Cardiac fibroblast (primary cell): ENCODE data around the gene SDF2L1.
"Not testable (repeated sequence)": the region's sequence is repeated elsewhere in the genome, so short reads cannot be mapped to it uniquely, and the experiment has no call there.

ENCODE experiments used
- DNase-seq, 2 donors: peaks; one replicate each; pipeline versions ENCODE4 v3.0.0 to v3.0.0-alpha.2; 2010; ENCODE audit warnings: low read depth in 2 of 2
- H3K4me3 ChIP-seq, 2 donors: replicated peaks in 1 of 2; 1 replicate in 1 of 2; 2 replicates in 1 of 2; pipeline ENCODE4 v1.5.1; 2011; ENCODE audit warnings: low read depth in 2 of 2, low read length in 2 of 2, mild to moderate bottlenecking in 2 of 2, moderate library complexity in 1 of 2
- TF ChIP-seq, protein P1 (sequence below): IDR thresholded peaks from one replicate; pipeline ENCODE4 v1.5.1; 2011; ENCODE audit warnings: low read depth, mild to moderate bottlenecking, low read length, inconsistent platforms

Gene SDF2L1, protein sequence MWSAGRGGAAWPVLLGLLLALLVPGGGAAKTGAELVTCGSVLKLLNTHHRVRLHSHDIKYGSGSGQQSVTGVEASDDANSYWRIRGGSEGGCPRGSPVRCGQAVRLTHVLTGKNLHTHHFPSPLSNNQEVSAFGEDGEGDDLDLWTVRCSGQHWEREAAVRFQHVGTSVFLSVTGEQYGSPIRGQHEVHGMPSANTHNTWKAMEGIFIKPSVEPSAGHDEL

DNA sequence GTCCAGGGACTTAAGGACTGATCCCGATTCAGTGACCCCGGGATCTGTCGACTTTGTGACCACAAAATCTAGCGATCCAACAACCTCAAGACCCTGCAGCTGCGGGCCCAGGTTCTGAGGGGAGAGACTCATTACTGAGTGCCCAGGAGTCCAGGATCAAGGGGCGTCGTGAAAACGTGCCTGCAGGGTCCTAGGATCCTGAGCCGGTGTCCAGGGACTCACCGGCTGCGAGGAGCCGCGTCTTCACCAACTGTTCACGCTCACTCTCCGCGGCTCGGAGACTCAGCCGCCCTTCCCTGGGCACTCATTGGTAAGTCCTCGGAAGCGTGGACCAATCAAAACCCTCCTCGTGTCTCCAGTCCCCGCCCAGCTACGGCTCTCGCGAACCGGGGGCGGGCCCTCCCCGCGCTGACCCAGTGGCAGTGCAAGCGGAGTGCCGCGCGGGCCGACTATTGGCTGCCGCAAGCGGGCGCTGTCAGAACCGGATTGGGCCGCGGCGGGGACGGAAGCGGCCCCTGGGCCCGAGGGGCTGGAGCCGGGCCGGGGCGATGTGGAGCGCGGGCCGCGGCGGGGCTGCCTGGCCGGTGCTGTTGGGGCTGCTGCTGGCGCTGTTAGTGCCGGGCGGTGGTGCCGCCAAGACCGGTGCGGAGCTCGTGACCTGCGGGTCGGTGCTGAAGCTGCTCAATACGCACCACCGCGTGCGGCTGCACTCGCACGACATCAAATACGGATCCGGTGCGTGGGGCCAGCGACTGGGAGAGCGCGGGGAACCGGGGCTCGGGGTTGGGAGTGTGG lies at the start of gene SDF2L1:
TSS of gene SDF2L1 (plus strand) at position 514 of the 795 bp plus-strand sequence. CDS start at position 549, 35 bp downstream.
- H3K4me3 ChIP-seq: peak within 1 kb of the TSS; percentile 86 to 88
- TF ChIP-seq, protein P1, sequence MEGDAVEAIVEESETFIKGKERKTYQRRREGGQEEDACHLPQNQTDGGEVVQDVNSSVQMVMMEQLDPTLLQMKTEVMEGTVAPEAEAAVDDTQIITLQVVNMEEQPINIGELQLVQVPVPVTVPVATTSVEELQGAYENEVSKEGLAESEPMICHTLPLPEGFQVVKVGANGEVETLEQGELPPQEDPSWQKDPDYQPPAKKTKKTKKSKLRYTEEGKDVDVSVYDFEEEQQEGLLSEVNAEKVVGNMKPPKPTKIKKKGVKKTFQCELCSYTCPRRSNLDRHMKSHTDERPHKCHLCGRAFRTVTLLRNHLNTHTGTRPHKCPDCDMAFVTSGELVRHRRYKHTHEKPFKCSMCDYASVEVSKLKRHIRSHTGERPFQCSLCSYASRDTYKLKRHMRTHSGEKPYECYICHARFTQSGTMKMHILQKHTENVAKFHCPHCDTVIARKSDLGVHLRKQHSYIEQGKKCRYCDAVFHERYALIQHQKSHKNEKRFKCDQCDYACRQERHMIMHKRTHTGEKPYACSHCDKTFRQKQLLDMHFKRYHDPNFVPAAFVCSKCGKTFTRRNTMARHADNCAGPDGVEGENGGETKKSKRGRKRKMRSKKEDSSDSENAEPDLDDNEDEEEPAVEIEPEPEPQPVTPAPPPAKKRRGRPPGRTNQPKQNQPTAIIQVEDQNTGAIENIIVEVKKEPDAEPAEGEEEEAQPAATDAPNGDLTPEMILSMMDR: no peak
- DNase-seq: peak; percentile 99

DNA sequence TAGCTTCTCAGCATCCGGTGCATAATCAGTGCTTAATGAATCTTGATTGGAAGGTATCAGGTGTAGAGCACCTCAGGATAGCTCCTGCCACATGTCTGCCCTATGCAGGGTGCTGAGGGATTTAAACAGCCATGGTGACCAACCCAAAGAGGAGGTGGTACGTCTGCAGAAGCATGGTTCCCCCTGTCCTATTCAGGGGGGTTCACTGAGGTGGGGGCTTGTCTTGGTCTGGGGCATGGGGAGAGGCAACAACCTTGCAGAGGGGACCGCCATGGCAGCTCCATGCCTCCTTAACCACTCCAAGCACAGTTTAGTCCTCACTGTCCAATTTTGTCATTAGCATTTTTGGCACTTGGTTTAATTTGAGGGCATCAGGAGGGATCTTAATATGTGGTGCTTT lies 49.7 kb upstream of the SDF2L1 start:
- no peak overlapping the region for H3K4me3 ChIP-seq
- TF ChIP-seq, protein P1: no peak
- no peak for DNase-seq

DNA sequence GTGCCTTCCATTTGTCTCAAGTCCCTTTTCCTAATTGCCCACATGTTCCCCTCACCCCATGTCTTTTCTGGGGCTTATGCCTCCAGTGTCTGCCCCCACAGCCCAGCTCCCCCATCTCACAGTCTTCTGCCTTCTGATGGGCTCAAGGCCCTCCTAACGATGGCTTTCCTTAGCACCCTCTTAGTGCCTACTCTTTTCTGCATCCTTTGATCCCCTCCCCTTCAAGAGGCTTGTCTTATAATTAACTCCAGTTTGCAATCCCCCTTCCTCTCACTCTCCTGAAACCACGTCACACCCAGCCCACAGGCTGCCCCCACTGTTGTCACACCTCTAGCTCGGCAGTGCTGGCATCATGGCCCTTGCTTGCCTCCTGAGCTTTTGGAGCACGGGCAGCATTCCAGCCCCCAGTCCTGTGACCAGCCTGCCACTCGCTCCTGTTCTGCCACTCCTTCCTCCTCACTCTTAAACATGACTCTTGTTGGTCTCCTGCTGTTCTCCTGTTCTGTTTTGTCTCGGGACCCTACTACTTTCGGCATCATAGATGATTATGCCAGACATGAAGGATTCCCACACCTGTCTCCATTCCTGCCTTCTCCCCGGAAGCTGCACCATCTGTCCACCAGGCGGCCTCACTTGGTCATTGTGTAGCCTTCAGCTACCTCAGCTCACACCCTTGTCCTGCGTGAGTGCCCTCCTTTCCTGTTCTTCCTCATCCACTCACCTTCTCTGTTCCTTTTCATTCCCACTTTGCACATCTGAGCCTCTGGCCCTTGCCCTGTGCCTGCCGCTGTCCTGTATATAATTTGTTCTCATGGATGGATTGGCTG lies 48.5 kb upstream of the SDF2L1 start:
- no peak overlapping the region for H3K4me3 ChIP-seq
- TF ChIP-seq, protein P1: peak; percentile 43
- no peak for DNase-seq

DNA sequence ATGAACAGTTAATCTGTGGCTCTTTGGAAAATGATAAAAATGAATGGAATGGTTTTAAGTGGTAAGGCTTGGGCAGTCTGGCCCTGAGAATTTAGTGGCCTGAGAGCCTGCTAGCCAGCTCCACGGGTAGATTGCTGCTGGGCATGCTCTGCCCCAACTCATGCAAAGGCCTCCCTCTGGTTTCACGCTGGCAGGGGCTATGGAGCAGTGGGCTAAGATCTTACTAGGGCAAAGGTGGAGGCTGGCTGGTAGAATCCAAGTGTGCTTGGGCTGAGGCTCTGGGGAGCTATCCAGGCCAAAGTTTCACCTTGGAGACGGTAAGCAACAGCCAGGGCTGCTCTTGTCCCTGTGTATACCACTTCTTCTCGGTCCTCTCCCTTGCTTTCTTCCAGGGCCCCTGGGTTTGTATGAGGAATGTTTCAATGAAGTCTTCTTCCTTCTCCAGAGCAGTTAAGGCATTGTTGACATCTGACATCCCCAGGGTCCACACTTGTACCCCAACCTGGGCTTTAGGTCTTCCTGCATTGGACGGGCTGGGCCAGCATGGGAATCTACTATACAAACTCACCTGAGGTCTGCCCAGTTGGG lies 47.1 kb upstream of the SDF2L1 start:
- TF ChIP-seq, protein P1: no peak

DNA sequence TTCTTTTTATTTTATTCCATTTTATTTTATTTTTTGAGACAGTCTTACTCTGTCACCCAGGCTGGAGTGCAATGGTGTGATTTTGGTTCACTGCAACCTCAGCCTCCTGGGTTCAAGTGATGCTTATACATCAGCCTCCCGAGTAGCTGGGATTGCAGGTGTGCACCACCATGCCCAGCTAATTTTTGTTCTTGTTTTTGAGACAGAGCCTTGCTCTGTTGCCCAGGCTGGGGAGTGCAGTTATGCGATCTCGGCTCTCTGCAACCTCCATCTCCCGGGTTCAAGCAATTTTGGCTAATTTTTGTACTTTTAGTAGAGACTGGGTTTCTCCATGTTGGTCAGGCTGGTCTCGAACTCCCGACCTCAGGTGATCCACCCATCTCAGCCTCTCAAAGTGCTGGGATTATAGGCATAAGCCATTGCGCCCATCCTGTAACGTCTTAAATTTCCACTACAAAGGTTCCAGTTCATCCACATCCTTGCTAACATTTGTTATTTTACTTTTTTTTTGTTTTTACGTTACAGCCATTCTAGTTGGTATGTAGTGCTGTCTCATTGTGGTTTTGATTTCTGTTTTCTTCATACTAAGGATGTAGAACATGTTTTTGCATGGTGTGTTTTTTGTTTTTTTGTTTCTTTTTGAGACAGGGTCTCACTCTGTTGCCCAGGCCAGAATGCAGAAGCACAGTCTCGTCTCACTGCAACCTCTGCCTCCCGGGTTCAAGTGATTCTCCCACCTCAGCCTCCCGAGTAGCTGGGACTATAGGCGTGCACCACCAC lies 45.6 kb upstream of the SDF2L1 start:
- H3K4me3 ChIP-seq, DNase-seq: not testable (repeated sequence)

More for the DNA sequence above, 47.1 kb upstream of the SDF2L1 start:
- DNase-seq: no peak
- no peak overlapping the region for H3K4me3 ChIP-seq

DNA sequence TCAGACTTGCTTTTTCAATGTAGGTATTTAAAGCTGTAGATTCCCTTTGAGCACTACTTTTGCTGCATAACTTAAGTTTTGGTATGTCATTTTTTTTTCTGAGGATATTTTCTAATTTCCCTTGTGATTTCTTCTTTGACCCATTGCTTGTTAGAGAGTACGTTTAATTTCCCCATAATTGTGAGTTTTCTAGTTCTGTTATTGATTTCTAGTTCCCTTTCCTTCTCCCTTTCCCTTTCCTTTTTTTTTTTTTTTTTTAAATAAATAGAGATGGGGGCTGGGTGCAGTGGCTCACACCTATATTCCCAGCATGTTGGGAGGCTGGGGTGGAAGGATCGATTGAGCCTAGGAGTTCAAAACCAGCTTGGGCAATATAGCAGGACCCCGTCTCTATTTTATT lies 43.8 kb upstream of the SDF2L1 start:
- no peak overlapping the region for H3K4me3 ChIP-seq
- DNase-seq: no peak
- TF ChIP-seq, protein P1: no peak
